HG03196 (cell line): ENCODE results near the gene L1TD1.
"Not testable (repeated sequence)": the region's sequence is repeated elsewhere in the genome, so short reads cannot be mapped to it uniquely, and the experiment has no call there.

ENCODE experiments used
- ATAC-seq: cut with Tn5 transposase; IDR thresholded peaks from one replicate; pipeline ENCODE4 v1.9.1; 2021; ENCODE audit not compliant: unreplicated experiment

Gene L1TD1

DNA sequence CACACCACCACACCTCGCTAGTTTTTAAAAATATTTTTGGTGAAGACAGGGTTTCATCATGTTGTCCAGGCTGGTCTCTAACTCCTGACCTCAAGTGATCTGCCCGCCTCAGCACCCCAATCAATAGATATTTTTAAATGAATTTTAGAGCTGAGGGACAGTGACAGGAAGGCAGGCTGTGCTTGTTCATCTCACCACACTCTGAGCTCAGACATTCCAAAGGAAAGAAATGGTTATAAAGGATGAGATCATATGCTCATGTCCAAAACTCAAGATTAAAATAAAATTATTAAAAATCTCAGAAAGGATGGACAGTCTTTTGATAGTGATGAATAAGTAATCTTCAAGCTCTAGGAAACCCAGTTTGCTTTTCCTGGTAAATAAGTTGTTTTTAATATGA is 40.9 kb downstream of the L1TD1 start:
- ATAC-seq: no peak

DNA sequence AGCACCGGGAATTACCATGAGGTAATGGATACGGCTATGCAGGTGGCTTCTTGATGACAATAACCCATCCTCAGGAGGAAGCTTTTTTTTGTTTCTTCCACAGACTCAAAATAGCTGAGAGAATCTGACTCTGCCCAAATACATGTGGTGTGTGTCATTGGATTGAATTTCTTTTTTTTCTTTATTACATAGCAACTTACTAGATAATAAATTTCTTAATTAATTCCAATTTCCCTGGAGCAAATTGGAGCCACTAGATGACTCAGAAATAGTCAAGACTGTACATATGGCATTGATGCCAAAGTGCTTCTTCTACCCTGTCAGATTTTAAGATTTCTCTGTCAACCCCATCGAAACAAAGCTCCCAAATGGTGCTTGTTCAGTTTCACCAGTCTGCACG is 42.7 kb downstream of the L1TD1 start:
- no peak for ATAC-seq

DNA sequence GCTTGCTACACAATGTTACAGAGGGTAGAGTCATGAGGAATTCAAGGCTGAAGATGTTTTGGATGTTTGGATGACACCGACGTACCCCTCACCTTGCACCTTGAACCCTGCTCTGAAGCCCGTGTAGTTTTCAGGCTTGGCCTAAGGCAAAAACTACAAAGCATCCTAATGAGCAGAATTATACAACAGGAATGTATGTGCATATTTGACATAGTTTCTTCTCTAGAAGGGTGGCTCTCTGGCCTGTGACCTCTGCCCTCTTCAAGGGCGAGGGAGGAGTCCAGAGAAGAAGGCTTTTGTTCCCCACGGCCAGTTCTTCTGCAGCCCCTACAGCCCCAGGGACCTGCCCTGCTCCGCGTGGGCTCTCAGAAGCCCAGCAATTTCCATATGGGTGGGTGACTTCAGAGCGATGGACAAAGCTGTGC is 43.3 kb downstream of the L1TD1 start:
- ATAC-seq: no peak

DNA sequence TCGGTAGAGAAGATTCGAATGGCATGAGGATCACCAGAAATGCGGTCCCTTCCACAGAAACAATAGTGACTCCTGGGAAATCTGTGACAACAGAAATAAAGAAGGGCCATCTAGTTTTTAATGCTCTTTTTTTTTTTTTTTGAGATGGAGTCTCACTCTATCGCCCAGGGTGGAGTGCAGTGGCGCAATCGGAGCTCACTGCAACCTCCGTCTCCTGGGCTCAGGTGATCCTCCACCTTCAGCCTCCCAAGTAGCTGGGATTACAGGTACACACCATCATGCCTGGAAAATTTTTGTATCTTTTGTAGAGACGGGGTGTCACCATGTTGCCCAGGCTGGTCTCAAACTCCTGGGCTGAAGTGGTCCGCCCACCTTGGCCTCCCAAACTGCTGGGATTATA is 43.9 kb downstream of the L1TD1 start:
- no peak for ATAC-seq

DNA sequence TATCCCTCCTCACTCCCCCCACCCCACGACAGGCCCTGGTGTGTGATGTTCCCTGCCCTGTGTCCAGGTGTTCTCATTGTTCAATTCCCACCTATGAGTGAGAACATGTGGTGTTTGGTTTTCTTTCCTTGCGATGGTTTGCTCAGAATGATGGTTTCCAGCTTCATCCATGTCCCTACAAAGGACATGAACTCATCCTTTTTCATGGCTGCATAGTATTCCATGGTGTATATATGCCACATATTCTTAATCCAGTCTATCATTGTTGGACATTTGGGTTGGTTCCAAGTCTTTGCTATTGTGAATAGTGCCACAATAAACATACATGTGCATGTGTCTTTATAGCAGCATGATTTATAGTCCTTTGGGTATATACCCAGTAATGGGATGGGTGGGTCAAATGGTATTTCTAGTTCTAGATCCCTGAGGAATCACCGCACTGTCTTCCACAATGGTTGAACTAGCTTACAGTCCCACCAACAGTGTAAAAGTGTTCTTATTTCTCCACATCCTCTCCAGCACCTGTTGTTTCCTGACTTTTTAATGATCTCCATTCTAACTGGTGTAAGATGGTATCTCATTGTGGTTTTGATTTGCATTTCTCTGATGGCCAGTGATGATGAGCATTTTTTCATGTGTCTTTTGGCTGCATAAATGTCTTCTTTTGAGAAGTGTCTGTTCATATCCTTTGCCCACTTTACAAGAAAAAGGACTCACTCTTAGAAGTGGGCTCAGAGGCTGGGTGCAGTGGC is 45.2 kb downstream of the L1TD1 start:
- ATAC-seq: not testable (repeated sequence)

DNA sequence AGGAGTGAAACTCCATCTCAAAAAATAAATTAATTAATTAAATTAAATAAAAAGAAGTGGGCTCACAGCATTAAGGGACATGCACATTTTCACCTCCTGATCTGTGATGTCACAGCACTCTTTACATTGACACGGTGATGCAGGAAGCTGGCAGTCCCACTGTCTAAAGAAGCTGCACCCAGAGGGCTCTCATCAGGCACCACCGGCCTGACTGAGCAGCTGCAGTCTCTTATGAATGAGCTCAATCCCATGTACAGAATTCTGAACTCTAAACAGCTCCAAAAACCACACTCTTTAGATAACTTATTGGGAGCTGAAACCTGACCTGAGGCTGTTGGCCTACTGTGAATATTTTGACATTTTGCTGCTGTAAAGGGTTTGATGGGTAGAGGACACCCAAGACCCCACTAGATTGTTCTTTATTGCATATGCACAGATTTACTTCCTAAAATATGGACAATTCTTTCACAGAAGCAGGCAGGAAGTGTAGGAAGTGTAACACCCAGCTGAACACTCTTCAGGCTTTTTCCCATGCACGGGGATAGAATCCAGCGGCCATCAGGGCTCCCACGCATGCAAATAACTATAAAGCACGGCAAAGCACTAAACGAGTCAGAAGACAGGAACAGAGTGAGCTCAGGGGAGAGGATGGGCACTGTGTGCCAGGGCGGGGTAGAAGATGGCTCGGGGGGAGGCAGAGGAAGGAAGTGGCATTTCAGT is 46.2 kb downstream of the L1TD1 start:
- ATAC-seq: no peak

DNA sequence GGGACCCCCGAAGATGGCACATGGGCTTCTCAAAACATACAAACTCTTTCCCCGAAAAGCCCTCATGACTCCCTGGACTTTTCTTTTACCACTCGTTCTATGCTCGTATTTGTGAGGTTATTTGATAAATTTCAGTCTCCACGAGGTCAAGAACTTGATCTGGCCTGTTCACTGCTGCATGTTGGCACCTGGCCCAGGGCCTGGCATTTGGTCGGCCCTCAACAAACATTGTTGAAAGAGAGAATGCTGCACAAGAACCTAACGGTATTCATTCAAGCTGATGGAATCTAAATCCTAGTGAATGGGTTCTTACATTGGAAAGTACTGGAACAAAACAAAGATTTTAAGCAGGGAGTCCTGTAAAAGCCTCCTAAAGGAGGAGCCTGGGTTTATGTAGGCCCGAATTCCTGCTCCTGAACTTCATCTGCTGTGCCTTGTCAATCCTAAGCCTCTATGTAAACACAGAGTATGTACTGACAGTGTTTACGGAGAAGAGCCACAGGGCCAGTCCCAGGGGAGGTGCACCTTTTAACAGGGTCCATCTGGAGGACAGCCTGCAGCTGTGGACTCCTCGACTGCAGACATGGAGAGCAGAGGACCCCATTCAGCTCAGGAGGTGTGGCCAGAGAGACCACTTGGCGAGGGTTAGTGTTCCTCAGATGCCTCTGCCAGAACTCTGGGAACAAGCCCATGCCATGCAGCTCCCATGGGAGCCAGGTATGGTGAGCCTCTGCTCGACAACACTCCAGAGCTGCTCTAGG is 46.9 kb downstream of the L1TD1 start:
- no peak for ATAC-seq

DNA sequence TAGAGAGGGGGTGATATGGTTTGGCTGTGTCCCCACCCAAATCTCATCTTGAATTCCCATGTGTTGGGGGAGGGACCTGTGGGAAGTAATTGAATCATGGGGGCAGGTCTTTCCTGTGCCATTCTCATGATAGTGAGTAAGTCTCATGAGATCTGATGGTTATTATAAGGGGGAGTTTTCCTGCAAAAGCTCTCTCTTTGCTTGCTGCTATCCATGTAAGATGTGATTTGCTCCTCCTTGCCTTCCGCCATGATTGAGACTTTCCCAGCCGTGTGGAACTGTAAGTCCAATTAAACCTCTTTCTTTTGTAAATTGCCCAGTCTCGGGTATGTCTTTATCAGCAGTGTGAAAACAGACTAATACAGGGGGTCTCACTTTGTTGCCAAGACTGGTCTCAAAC is 49.7 kb downstream of the L1TD1 start:
- not testable (repeated sequence) for ATAC-seq

DNA sequence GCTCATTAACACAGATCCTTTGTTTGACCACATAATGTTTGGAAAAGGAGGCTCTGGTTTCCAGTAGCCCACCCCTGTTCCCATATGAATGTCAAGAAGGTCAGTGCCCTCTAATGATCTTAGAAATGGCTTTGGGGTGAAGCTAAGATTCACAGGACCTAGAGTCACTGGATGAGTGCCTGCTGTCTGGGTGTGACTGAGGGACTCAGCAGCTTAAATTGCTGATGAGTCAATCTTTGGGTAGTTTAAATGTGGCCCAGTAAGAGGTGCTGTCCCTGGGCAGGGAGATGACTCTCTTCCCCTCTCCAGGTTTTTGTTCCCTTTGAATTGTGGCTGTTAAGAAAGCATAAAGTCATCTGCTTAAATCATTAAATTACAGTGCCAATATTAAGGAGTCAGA is 50.6 kb downstream of the L1TD1 start:
- no peak for ATAC-seq

DNA sequence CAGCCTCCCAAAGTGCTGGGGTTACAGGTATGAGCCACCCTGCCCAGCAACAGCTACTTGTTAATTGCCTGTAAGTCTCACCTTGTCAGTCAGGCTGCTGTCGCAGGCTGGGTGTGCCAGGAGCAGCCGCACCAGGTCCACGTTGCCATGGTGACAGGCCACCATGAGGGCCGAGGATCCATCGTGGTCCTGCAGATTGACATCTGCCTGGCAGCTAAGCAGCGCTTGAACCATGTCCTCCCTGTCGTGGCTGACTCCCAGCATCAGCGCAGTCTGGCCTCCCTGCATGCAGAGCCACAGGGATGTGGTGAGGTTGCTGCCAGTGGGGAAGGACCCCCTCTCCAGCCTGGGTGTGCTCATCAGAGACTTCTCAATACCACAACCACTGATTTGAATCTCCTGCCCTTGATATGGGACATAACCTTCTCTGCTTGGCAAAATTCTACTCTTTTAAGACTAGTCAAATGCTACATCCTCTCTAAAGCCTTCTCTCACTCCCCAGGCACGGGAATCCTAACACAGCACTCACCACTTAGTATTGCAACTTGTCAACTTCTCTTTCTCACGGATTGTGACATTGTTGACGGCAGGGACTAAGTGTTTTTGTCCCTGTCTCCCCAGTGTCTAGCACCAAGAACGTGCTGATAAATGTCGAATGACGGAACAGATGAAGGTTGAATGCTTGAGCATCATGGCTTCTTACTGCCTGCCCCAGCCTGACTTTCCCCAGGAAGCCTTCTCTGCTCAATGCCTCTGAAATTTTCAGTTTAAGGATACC is 52.9 kb downstream of the L1TD1 start:
- no peak for ATAC-seq

DNA sequence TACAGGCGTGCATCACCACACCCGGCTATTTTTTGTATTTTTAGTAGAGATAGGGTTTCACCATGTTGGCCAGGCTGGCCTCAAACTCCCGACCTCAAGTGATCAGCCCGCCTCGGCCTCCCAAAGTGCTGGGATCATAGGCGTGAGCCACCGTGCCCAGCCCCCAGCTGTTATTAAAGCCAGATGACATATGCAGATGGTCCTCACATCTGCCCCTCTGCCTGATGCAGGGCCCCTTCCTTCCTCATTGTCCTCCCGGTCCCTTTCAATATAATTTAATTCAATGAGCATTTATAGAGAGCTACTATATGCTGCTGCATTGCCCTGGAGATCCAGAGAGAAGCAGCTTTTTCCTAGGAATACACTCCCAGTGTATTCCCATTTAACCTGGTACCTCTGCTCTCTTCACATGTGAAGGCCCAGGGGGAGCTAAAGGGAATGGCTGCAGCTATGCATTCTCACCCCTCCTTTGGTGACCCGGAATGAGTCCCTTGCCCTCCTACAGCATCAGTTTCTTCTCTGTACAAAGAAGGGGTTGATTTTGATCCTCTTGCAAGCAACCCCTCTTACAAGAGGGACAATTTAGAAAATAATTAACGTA is 55.6 kb downstream of the L1TD1 start:
- ATAC-seq: no peak

DNA sequence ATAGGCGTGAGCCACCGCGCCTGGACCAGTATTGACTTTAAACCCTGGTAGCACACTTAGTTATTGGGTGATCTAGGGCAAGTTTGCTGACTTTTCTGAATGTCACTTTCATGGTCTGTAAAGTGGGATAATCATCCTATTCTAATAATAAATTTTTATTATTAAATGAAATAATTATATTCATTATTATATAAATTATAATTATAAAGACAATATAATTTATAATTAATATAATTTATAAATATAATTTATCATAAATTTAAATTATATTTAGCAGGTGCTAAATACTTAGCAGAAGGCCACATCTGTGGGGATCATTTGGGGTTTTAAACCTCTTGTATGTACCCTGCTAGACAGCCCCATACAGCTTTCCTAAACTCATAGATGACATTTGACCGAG is 64.9 kb downstream of the L1TD1 start:
- no peak for ATAC-seq

DNA sequence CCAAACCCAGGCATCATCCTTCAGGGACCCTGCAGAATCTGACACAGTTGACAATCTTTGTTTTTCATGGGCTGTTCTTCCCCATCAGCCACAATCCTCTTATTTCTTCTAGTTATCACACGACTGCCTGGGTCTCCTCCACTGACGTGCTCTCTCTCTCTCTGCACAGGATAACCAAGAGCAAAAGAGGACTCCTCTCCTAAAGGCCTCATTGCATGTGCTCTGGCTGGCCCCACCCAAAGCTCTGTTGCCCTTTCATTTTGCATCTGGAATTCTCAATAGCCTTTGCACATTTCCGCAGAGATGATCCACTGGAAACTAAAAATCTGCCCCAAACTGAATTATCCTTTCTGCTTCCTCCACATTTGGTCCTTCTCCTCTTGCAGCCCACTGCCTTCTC is 66.0 kb downstream of the L1TD1 start:
- ATAC-seq: no peak
